Measurements from ENCODE around the gene HIP1R. TPM values are rescaled to one million over a fixed set of nuclear protein-coding genes. Genes with fewer than 3 reads are reported as not detected.

Gene HIP1R
- total RNA-seq, 1 experiment from 2014 or later = 33.1 TPM

DNA sequence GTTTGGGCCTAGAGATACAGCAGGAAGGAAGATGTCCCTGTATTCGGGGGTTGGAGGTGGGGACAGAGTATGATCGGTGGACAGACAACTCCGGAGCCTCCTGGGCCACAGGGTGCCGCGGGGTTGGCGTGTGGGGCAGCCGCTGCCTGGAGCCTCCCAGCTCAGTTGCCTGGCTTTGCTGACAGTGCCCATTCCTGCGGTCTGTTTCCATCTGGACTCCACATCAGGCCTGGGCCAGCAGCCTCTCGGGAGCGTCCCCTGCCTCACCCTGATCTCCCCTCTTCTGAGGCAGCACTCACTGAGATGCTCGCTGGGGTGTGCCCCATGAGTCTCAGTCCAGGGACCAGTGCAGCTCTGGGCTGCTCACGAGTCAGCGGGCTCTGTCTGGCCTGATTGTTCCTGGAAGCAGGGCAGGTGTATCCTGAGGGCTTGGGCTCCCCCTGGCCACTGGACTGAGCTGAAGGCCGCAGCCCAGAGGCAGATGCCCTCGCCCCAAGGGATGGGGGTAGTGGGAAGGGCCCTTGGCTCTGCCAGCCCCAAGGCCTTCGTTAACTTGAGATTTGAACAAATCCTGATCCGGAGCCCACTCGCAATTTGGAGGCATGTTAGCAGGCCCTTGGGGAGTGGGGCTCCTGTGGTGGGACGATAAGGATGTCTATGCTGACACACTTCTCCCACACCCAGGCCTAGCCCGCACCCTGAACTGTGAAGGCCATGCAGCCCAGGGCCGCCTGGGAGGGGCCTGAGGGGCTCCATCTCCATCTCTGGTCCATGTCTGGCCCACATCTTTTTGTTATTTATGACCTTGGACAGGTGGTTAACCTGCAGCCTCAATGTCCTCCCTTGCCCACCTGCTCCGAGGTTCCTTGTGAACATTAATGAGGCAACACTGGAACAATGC, 7.5 kb downstream of the HIP1R start:
- Histone ChIP-seq H4K20me1 (ENCODE audit: insufficient read depth) (peaks cover 13% of the 10 kb centered on the region), H3K36me3 (ENCODE audit: low read depth) (no peaks in the 10 kb centered on the region), H3F3A (ENCODE audit: insufficient read depth, low read depth) (peaks cover 26% of the 10 kb centered on the region), H3K27ac (no peak overlapping the region), H3K9me3 (ENCODE audit: insufficient read depth, low read depth) (no peaks in the 10 kb centered on the region), H3K27me3 (ENCODE audit: insufficient read depth, low read depth) (no peaks in the 10 kb centered on the region), H3K4me1 (replicated peaks; ENCODE audit: insufficient read depth) (peaks cover 41% of the 10 kb centered on the region), H3K79me2 (ENCODE audit: low read depth) (peaks cover 56% of the 10 kb centered on the region), H3K4me2 (no peak overlapping the region), H3K9me2 (ENCODE audit: insufficient read depth) (no peaks in the 10 kb centered on the region), H2AFZ (no peak overlapping the region), H3K4me3 (no peak overlapping the region)
- TF ChIP-seq, protein P1, sequence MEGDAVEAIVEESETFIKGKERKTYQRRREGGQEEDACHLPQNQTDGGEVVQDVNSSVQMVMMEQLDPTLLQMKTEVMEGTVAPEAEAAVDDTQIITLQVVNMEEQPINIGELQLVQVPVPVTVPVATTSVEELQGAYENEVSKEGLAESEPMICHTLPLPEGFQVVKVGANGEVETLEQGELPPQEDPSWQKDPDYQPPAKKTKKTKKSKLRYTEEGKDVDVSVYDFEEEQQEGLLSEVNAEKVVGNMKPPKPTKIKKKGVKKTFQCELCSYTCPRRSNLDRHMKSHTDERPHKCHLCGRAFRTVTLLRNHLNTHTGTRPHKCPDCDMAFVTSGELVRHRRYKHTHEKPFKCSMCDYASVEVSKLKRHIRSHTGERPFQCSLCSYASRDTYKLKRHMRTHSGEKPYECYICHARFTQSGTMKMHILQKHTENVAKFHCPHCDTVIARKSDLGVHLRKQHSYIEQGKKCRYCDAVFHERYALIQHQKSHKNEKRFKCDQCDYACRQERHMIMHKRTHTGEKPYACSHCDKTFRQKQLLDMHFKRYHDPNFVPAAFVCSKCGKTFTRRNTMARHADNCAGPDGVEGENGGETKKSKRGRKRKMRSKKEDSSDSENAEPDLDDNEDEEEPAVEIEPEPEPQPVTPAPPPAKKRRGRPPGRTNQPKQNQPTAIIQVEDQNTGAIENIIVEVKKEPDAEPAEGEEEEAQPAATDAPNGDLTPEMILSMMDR (conservative IDR thresholded peaks at IDR 0.05) = no peak
- no peak for TF ChIP-seq EZH2 (IDR thresholded peaks at IDR 0.05; ENCODE audit: low read depth)
- intact Hi-C loops (cut with micrococcal nuclease; ENCODE audit: unreplicated experiment) = loop anchor here (5.0 kb wide), 1 partner anchor 50 kb away; no protein-coding TSS in a partner anchor
- ChIA-PET POLR2A (ENCODE audit: unreplicated experiment) (no interaction called here), CTCF (no interaction called here)
- DNase-seq = no peak
- no TSS peak for BruUV-seq (replicated peaks)

DNA sequence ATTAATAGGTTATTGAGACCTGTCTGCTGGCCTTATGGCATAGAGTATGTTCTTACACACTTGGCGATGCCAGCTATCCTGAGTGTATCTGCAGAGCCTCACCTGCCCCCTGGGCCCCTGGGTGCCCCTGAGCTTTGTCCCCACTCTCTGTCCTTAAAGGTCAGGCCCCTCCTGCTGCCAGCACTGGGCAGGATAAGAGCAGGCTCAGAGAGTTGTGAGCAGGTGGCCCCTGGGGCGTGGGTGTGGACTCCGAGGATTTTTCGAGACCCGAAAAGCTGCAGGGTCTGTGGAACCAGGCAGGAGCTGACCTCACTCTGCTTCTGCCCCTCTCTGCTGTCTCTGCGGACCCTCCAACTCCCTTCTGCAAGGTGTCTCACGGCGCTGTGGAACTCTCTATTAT, 8.2 kb downstream of the HIP1R start:
- intact Hi-C loops (cut with micrococcal nuclease; ENCODE audit: unreplicated experiment) = loop anchor here (5.0 kb wide), 1 partner anchor 51 kb away; no protein-coding TSS in a partner anchor
- H3K27ac ChIP-seq = no peak overlapping the region
- TF ChIP-seq, protein P1 (conservative IDR thresholded peaks at IDR 0.05) = no peak
- TF ChIP-seq EZH2 (IDR thresholded peaks at IDR 0.05; ENCODE audit: low read depth) = no peak
- H3K9me3 ChIP-seq (ENCODE audit: insufficient read depth, low read depth) = no peaks in the 10 kb centered on the region
- no peak for DNase-seq
- H3K79me2 ChIP-seq (ENCODE audit: low read depth) = peaks cover 49% of the 10 kb centered on the region
- no peak overlapping the region for H3K4me3 ChIP-seq
- peaks cover 13% of the 10 kb centered on the region for H4K20me1 ChIP-seq (ENCODE audit: insufficient read depth)
- BruUV-seq (replicated peaks) = no TSS peak
- no peak overlapping the region for H3K4me2 ChIP-seq
- H3K9me2 ChIP-seq (ENCODE audit: insufficient read depth) = no peaks in the 10 kb centered on the region
- peaks cover 23% of the 10 kb centered on the region for H3F3A ChIP-seq (ENCODE audit: insufficient read depth, low read depth)
- H2AFZ ChIP-seq = no peak overlapping the region
- H3K4me1 ChIP-seq (replicated peaks; ENCODE audit: insufficient read depth) = peaks cover 34% of the 10 kb centered on the region
- no peaks in the 10 kb centered on the region for H3K27me3 ChIP-seq (ENCODE audit: insufficient read depth, low read depth)
- H3K36me3 ChIP-seq (ENCODE audit: low read depth) = no peaks in the 10 kb centered on the region
- POLR2A ChIA-PET (ENCODE audit: unreplicated experiment) = no interaction called here
- CTCF ChIA-PET = no interaction called here

DNA sequence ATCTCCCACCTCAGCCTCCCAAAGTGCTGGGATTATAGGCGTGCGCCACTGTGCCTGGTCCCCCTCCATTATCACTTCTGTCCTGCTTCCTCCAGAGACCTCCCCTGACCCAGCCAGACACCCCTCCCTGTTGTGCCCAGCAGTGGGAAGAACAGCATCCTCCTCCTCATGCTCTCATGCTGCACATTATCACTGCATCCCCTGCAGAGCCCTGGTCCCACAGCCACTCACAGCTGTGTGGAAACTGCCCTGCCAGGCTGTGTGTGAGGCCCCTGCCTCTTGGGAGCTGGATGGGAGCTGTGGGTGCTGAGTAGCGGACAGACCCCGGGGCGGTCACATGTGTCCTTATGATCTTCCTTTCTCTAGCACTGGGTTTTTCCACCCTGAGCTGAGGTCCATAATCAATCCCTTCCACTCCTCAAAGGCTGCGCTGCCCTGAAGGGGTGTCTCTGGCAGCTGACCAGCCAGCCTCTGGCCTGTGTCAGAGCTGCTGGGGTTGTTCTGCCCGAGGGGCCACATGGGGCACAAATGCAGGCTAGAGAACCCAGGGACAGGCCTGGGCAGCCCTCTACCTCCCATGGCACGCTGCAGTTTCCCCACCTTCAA, 9.2 kb downstream of the HIP1R start:
- no peaks in the 10 kb centered on the region for H3K9me3 ChIP-seq (ENCODE audit: insufficient read depth, low read depth)
- intact Hi-C loops (cut with micrococcal nuclease; ENCODE audit: unreplicated experiment) = loop anchor here (5.0 kb wide), 1 partner anchor 52 kb away; no protein-coding TSS in a partner anchor
- BruUV-seq (replicated peaks) = no TSS peak
- H3K4me3 ChIP-seq = no peak overlapping the region
- no peak for DNase-seq
- peaks cover 13% of the 10 kb centered on the region for H4K20me1 ChIP-seq (ENCODE audit: insufficient read depth)
- TF ChIP-seq EZH2 (IDR thresholded peaks at IDR 0.05; ENCODE audit: low read depth) = no peak
- TF ChIP-seq, protein P1 (conservative IDR thresholded peaks at IDR 0.05) = no peak
- ChIA-PET POLR2A (ENCODE audit: unreplicated experiment) (no interaction called here), CTCF (interaction anchor here (0.6 kb wide), 1 partner anchor 106 kb away, joined by 5 read pairs; no protein-coding TSS in a partner anchor)
- peaks cover 23% of the 10 kb centered on the region for H3F3A ChIP-seq (ENCODE audit: insufficient read depth, low read depth)
- no peaks in the 10 kb centered on the region for H3K9me2 ChIP-seq (ENCODE audit: insufficient read depth)
- H2AFZ ChIP-seq = no peak overlapping the region
- no peak overlapping the region for H3K4me2 ChIP-seq
- H3K79me2 ChIP-seq (ENCODE audit: low read depth) = peaks cover 38% of the 10 kb centered on the region
- no peaks in the 10 kb centered on the region for H3K27me3 ChIP-seq (ENCODE audit: insufficient read depth, low read depth)
- no peaks in the 10 kb centered on the region for H3K36me3 ChIP-seq (ENCODE audit: low read depth)
- no peak overlapping the region for H3K27ac ChIP-seq
- H3K4me1 ChIP-seq (replicated peaks; ENCODE audit: insufficient read depth) = peaks cover 30% of the 10 kb centered on the region

Data from PC-9 (cell line).